IMR-90 (cell line): ENCODE data around the gene ABHD12. TPM values are rescaled to one million over a fixed set of nuclear protein-coding genes. Genes with fewer than 3 reads are reported as not detected.

ENCODE experiments used
- ATAC-seq: fragments of 200-7000 bp; cut with Tn5 transposase; 2 replicates; pipeline ENCODE4 v1.9.1; 2020; ENCODE audit warnings: low read depth, mild to moderate bottlenecking, moderate library complexity
- BruUV-seq: library from RNA; stranded (reverse); fragments of 400-500 nt; replicated peaks from 2 replicates; lab custom pipeline; 2021; lab: Mats Ljungman, UMichigan
- CTCF ChIA-PET: fragments of 300-600 bp; formaldehyde crosslinking; extraction: SDS; loops from one replicate; lab custom pipeline; 2021; ENCODE audit warnings: antibody characterized with exemption; lab: Yijun Ruan, JAX
- POLR2A ChIA-PET: fragments of 300-600 bp; sonication (Branson Sonifier 250); formaldehyde crosslinking; loops from one replicate; lab custom pipeline; 2022; ENCODE audit warnings: antibody characterized with exemption; ENCODE audit not compliant: unreplicated experiment; lab: Charles Lee
- DNase-seq: peaks from one replicate; pipeline ENCODE4 v3.0.0; 2013
- H2AFZ ChIP-seq: replicated peaks from 2 replicates; pipeline ENCODE3; 2013; ENCODE audit warnings: low read length, mild to moderate bottlenecking; ENCODE audit not compliant: poor library complexity
- H2AK5ac ChIP-seq: 2 replicates; pipeline ENCODE4 v1.6.1; 2013; ENCODE audit warnings: low read depth, low read length, inconsistent platforms
- H2AK9ac ChIP-seq: replicated peaks from 2 replicates; pipeline ENCODE3; 2013; ENCODE audit warnings: mild to moderate bottlenecking, low read depth, low read length, moderate library complexity; ENCODE audit not compliant: poor library complexity
- H2BK120ac ChIP-seq: 2 replicates; pipeline ENCODE4 v1.6.1; 2013; ENCODE audit warnings: low read depth, low read length, inconsistent platforms
- H2BK15ac ChIP-seq: 3 replicates; pipeline ENCODE4 v1.6.1; 2013; ENCODE audit warnings: low read depth, low read length, inconsistent platforms
- H2BK20ac ChIP-seq: 2 replicates; pipeline ENCODE4 v1.6.1; 2013; ENCODE audit warnings: low read depth, mild to moderate bottlenecking, inconsistent platforms, low read length, moderate library complexity
- H2BK5ac ChIP-seq: 2 replicates; pipeline ENCODE4 v1.6.1; 2013; ENCODE audit warnings: mild to moderate bottlenecking, low read depth, low read length, inconsistent platforms; ENCODE audit not compliant: poor library complexity, severe bottlenecking
- H3K14ac ChIP-seq: replicated peaks from 2 replicates; pipeline ENCODE4 v1.6.1; 2013; ENCODE audit warnings: low read depth, low read length, inconsistent platforms
- H3K18ac ChIP-seq: 2 replicates; pipeline ENCODE4 v1.6.1; 2013; ENCODE audit warnings: low read depth, low read length, control low read depth
- H3K23ac ChIP-seq: 2 replicates; pipeline ENCODE4 v1.6.1; 2013; ENCODE audit warnings: low read depth, low read length, inconsistent platforms
- H3K27ac ChIP-seq: 2 replicates; pipeline ENCODE4 v1.5.1; 2013; ENCODE audit warnings: mild to moderate bottlenecking, control low read depth, low read length; ENCODE audit not compliant: insufficient read depth
- H3K27me3 ChIP-seq: 2 replicates; pipeline ENCODE4 v1.6.1; 2013; ENCODE audit warnings: low read length; ENCODE audit not compliant: control insufficient read depth, insufficient read depth
- H3K36me3 ChIP-seq: 2 replicates; pipeline ENCODE4 v1.6.1; 2013; ENCODE audit warnings: low read length, mixed read lengths; ENCODE audit not compliant: control insufficient read depth, insufficient read depth
- H3K4ac ChIP-seq: 2 replicates; pipeline ENCODE4 v1.6.1; 2013; ENCODE audit warnings: low read depth, low read length, inconsistent platforms
- H3K4me1 ChIP-seq: 2 replicates; pipeline ENCODE4 v1.6.1; 2013; ENCODE audit warnings: low read length, mixed read lengths; ENCODE audit not compliant: control insufficient read depth, insufficient read depth
- H3K4me2 ChIP-seq: 2 replicates; pipeline ENCODE4 v1.6.1; 2013; ENCODE audit warnings: low read depth, mild to moderate bottlenecking, control low read depth, low read length, moderate library complexity
- H3K4me3 ChIP-seq: 2 replicates; pipeline ENCODE4 v1.5.1; 2013; ENCODE audit warnings: low read depth, mild to moderate bottlenecking, control low read depth, low read length, moderate library complexity; ENCODE audit not compliant: insufficient read depth
- H3K56ac ChIP-seq: 2 replicates; pipeline ENCODE4 v1.6.1; 2013; ENCODE audit warnings: low read length, inconsistent platforms; ENCODE audit not compliant: insufficient read depth; ENCODE audit errors: extremely low read depth
- H3K79me1 ChIP-seq, 2 experiments: 2 replicates each; pipeline ENCODE4 v1.6.1; 2013; ENCODE audit warnings: low read length in 2 of 2, inconsistent platforms in 1 of 2, low read depth in 1 of 2
- H3K9ac ChIP-seq: 2 replicates; pipeline ENCODE4 v1.6.1; 2013; ENCODE audit warnings: low read depth, low read length, control low read depth
- H3K9me1 ChIP-seq: 2 replicates; pipeline ENCODE4 v1.6.1; 2013; ENCODE audit warnings: low read length, inconsistent platforms; ENCODE audit not compliant: insufficient read depth
- H3K9me3 ChIP-seq: 2 replicates; pipeline ENCODE4 v1.6.1; 2013; ENCODE audit warnings: low read length; ENCODE audit not compliant: control insufficient read depth, insufficient read depth
- H4K20me1 ChIP-seq: 2 replicates; pipeline ENCODE4 v1.6.1; 2013; ENCODE audit warnings: low read length, inconsistent platforms; ENCODE audit not compliant: insufficient read depth
- H4K5ac ChIP-seq: 2 replicates; pipeline ENCODE4 v1.6.1; 2013; ENCODE audit warnings: mild to moderate bottlenecking, low read depth, low read length, control low read depth
- H4K8ac ChIP-seq, 2 experiments: 2 replicates each; pipeline ENCODE4 v1.6.1; 2013; ENCODE audit warnings: low read depth in 2 of 2, low read length in 2 of 2, control low read depth in 1 of 2, inconsistent platforms in 1 of 2
- H4K91ac ChIP-seq: 2 replicates; pipeline ENCODE4 v1.6.1; 2013; ENCODE audit warnings: low read depth, low read length, inconsistent platforms; ENCODE audit not compliant: insufficient read depth
- BHLHE40 ChIP-seq: fragments of 150-350 bp; IDR thresholded peaks from 2 replicates; pipeline ENCODE4 v1.6.1; 2016; ENCODE audit warnings: mild to moderate bottlenecking, low read depth, low read length
- CEBPB ChIP-seq: IDR thresholded peaks from 2 replicates; pipeline ENCODE4 v1.6.1; 2012; ENCODE audit warnings: low read depth, low read length, improper control_type of control experiment
- CHD1 ChIP-seq: IDR thresholded peaks from 2 replicates; pipeline ENCODE4 v1.6.1; 2012; ENCODE audit warnings: low read depth, low read length, improper control_type of control experiment
- FOS ChIP-seq: fragments of 150-350 bp; IDR thresholded peaks from 2 replicates; pipeline ENCODE4 v1.6.1; 2016; ENCODE audit warnings: low read depth, low read length
- MAZ ChIP-seq: IDR thresholded peaks from 2 replicates; pipeline ENCODE4 v1.6.1; 2012; ENCODE audit warnings: low read depth, mild to moderate bottlenecking, low read length, improper control_type of control experiment, moderate library complexity, borderline replicate concordance
- NFE2L2 ChIP-seq: fragments of 150-350 bp; IDR thresholded peaks from 2 replicates; pipeline ENCODE4 v1.6.1; 2016; ENCODE audit warnings: low read depth, mild to moderate bottlenecking, low read length
- RAD21 ChIP-seq: IDR thresholded peaks from 2 replicates; pipeline ENCODE4 v1.6.1; 2012; ENCODE audit warnings: low read length, improper control_type of control experiment
- RCOR1 ChIP-seq: IDR thresholded peaks from 2 replicates; pipeline ENCODE4 v1.6.1; 2012; ENCODE audit warnings: mild to moderate bottlenecking, low read length, improper control_type of control experiment; ENCODE audit not compliant: insufficient replicate concordance
- SMC3 ChIP-seq: fragments of 150-350 bp; IDR thresholded peaks from 2 replicates; pipeline ENCODE4 v1.6.1; 2016; ENCODE audit warnings: low read depth, mild to moderate bottlenecking, antibody characterized with exemption, low read length, moderate library complexity
- WGBS, 2 experiments: methylation state at CpG; one replicate each; pipeline versions ENCODE4 v1.1.5 to v1.1.7; 2013; ENCODE audit warnings: missing lambda C conversion rate in 2 of 2; ENCODE audit not compliant: insufficient read length in 1 of 2; ENCODE audit errors: extremely low coverage in 2 of 2; 5-methylcytosine and 5-hydroxymethylcytosine counted together
- dilution Hi-C: fragments of 300-500 bp; cut with HindIII; formaldehyde crosslinking; loops from one replicate; pipeline ENCODE4 v1.14.3; 2018; ENCODE audit warnings: low sequenced_read_pairs; ENCODE audit not compliant: unreplicated experiment
- in situ Hi-C: fragments of 300-500 bp; cut with MboI; formaldehyde crosslinking; loops from 3 replicates; pipeline ENCODE4 v1.14.3; 2019; ENCODE audit warnings: low sequenced_read_pairs, inconsistent platforms, mixed read lengths
- intact Hi-C: fragments of 100-400 bp; cut with micrococcal nuclease; formaldehyde crosslinking; loops from 2 replicates; pipeline ENCODE4 v1.10.0; 2022
- polyA plus RNA-seq, 3 experiments: library from polyadenylated mRNA; depleted of rRNA; stranded (reverse); fragments of >200 nt; gene quantifications; 2 replicates each; pipeline ENCODE4 v1.2.3, GENCODE V29; 2012; ENCODE audit warnings: low replicate concordance in 1 of 3
- total RNA-seq: library from RNA; depleted of rRNA; stranded (reverse); fragments of >200 nt; gene quantifications from 2 replicates; pipeline ENCODE4 v1.2.3, GENCODE V29; 2012
- TF ChIP-seq, protein P1 (sequence below): fragments of 150-350 bp; IDR thresholded peaks from 2 replicates; pipeline ENCODE4 v1.6.1; 2017; ENCODE audit warnings: mild to moderate bottlenecking, antibody characterized with exemption, low read length, low read depth
- TF ChIP-seq, protein P2 (sequence below): fragments of 150-350 bp; IDR thresholded peaks from 2 replicates; pipeline ENCODE4 v1.6.1; 2016; ENCODE audit warnings: low read depth, mild to moderate bottlenecking, low read length, moderate library complexity, borderline replicate concordance

Gene ABHD12
- total and polyA plus RNA-seq, 2 of the 4 experiments (the other 2 are of a cell fraction), result 80.7 to 108 TPM

DNA sequence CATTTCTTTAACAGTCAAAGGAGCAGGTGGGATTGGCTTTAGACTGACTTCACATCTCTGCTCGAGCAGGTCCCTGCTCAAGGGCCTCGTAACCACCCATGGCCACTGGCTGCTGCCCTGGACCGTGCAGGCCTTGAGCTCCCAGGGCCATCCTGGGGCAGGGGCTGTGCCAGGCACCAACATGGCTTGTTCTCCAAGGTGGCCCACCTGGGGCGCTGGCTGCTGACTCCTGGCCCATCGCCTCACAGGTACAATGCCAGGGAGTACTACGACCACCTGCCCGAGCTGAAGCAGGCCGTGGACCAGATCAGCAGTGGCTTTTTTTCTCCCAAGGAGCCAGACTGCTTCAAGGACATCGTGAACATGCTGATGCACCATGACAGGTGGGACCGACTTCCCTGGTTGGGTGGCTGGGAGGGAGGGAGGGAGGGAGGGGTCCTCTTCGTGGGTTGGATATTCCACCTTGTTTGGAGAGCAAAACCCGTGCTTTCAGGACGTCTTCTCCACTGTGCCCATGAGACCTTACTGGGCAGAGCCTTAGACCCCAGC is 96.7 kb downstream of the ABHD12 start:
- no peak overlapping the region for H3K27ac ChIP-seq
- H3K23ac ChIP-seq, result no peak overlapping the region
- TF ChIP-seq BHLHE40, result no peak
- TF ChIP-seq, protein P1, sequence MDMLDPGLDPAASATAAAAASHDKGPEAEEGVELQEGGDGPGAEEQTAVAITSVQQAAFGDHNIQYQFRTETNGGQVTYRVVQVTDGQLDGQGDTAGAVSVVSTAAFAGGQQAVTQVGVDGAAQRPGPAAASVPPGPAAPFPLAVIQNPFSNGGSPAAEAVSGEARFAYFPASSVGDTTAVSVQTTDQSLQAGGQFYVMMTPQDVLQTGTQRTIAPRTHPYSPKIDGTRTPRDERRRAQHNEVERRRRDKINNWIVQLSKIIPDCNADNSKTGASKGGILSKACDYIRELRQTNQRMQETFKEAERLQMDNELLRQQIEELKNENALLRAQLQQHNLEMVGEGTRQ, result no peak
- no peak for TF ChIP-seq RCOR1
- TF ChIP-seq SMC3, result no peak
- TF ChIP-seq CEBPB, result no peak
- TF ChIP-seq MAZ, result no peak
- TF ChIP-seq FOS, result no peak
- TF ChIP-seq RAD21, result no peak
- TF ChIP-seq CHD1, result no peak
- no peak for TF ChIP-seq NFE2L2
- TF ChIP-seq, protein P2, sequence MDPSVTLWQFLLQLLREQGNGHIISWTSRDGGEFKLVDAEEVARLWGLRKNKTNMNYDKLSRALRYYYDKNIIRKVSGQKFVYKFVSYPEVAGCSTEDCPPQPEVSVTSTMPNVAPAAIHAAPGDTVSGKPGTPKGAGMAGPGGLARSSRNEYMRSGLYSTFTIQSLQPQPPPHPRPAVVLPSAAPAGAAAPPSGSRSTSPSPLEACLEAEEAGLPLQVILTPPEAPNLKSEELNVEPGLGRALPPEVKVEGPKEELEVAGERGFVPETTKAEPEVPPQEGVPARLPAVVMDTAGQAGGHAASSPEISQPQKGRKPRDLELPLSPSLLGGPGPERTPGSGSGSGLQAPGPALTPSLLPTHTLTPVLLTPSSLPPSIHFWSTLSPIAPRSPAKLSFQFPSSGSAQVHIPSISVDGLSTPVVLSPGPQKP, result no peak
- no peak overlapping the region for H4K91ac ChIP-seq
- ATAC-seq (no peak), DNase-seq (no peak)
- peaks cover 48% of the 10 kb centered on the region for H3K36me3 ChIP-seq
- H3K9ac ChIP-seq, result no peak overlapping the region
- no TSS peak for BruUV-seq
- CTCF ChIA-PET, result interaction anchor here (1.4 to 3.2 kb wide), 3 partner anchors 13 to 105 kb away, joined by 3 to 24 read pairs (median 4); no protein-coding TSS in a partner anchor
- H2BK20ac ChIP-seq, result no peak overlapping the region
- H4K5ac ChIP-seq, result no peak overlapping the region
- no peak overlapping the region for H4K8ac ChIP-seq
- H4K20me1 ChIP-seq, result 0 out of 2 replicates have a peak, but pooled peaks cover 7% of the 10 kb centered on the region
- no peak overlapping the region for H3K4me3 ChIP-seq
- H3K4ac ChIP-seq, result no peak overlapping the region
- H3K79me1 ChIP-seq, result peaks cover 0 to 18% of the 10 kb centered on the region in 2 experiments; a peak in 1 of 4 replicates
- no peak overlapping the region for H3K56ac ChIP-seq
- H3K27me3 ChIP-seq, result no peaks in the 10 kb centered on the region
- no peak overlapping the region for H3K18ac ChIP-seq
- intact Hi-C loops, result loop anchor here (1.0 kb wide), 1 partner anchor 105 kb away; no protein-coding TSS in a partner anchor
- no peak overlapping the region for H2AK5ac ChIP-seq
- H3K14ac ChIP-seq, result no peak overlapping the region
- dilution Hi-C loops, result no loop called here
- POLR2A ChIA-PET, result no interaction called here
- peaks cover 6% of the 10 kb centered on the region for H3K4me1 ChIP-seq
- H2BK15ac ChIP-seq, result no peak overlapping the region
- H2BK120ac ChIP-seq, result no peak overlapping the region
- H2AFZ ChIP-seq, result peak overlapping the region; percentile 44
- no peak overlapping the region for H2AK9ac ChIP-seq
- 100% methylated on average over 5 of the region's 13 CpGs; no CpG with 5 or more reads in 1 of the 2 experiments for WGBS, 2 experiments
- H2BK5ac ChIP-seq, result no peak overlapping the region
- H3K9me1 ChIP-seq, result no peaks in the 10 kb centered on the region; the same call in 1 of the 2 replicates
- no peaks in the 10 kb centered on the region for H3K9me3 ChIP-seq
- in situ Hi-C loops, result loop anchor here (10.0 kb wide), 1 partner anchor 99 kb away; the partner anchor contains the start of gene ENTPD6
- no peak overlapping the region for H3K4me2 ChIP-seq
